Activated CD4-positive, alpha-beta T cell treated with anti-CD3 and anti-CD28 coated beads, Interleukin-2, amount 50 U/mL, for 1 hour (primary cell): Measurements from ENCODE around the gene CACHD1.

Experiments
- DNase-seq: peaks from one replicate; pipeline ENCODE4 v3.0.0-alpha.2; 2020

Gene CACHD1

DNA sequence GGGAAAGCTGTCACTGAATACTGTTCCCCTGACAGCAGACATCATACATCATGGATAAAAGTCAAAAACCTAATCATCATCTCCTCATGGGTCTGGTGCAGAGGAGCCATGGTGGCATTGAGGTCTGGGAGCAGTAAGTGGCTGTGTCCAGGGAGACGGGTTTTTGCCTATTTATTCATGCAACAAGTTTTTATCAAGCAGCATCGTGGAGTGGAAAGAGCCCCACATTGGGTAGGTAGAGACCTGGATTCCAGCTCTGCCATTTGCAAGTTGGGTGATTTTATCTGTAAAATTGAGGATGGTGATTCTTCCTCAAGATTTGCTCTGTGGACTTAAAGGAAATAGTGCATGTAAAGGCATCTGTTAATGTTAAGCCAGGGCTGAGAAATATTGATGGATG is 4.2 kb downstream of the CACHD1 start:
- no peak for DNase-seq

DNA sequence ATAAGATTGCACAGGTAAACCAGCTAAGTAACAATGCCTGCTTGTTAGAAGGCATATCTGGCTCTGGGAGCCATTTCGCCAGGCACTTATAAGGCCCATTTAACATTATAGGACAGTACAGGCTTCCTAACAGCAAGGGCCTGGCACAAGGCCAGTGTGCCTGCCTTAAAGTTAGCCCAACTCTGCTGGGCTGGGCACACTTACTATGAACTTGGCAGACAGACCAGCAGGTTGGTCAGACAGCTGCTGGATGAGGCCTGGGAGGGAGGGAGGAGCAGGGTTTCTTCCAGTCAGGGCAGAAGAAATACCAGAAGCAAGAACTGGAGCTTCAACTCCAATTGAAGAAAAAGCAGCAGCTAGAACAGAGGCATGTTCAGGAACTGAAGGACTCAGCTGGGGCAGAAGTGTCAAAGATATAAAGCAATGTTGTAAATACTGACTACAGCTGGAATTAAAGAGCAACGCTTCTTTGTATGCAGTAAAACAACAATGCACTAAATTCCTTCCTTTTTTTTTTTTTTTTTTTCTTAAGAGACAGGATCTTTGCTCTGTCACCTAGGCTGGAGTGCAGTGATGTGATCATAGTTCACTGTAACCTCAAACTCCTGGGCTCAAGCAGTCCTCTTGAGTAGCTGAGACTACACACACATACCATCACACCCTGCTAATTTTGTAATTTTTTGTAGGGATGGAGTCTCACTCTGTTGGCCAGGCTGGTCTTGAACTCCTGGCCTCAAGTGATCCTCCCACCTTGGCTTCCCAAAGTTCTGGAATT is 4.9 kb downstream of the CACHD1 start:
- DNase-seq, result no peak

DNA sequence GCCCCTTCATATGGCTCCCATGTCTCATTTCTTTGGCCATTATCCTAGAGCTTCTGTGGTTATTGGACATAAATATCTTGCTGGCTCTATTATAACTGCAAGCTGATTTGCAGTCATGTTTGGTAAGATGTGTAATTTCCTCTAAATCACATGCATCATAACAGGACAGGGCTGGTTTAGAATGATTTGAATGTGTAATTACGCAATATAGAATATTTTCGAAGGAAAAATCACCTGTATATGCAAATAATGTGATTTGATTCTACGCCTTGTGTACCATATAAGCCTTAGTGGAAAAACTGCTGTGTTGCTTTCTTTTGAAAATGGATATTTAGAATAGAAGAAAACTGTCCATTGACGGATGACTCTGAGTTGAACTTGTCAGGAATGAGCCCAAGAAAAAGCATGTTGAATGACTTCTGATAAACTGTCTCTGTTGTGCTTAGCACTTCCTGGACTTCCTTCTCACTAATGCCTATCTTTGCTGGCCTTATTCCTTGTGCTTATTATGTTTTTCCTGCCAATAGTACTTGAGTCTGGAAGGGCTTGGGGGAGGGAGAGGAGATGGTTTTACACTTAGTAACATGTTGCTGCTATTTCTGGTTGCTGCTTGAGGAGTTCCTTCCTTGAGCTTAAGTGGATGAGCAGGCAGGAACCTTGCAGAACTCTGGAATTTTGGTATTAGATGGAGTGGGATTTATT is 6.5 kb downstream of the CACHD1 start:
- no peak for DNase-seq

DNA sequence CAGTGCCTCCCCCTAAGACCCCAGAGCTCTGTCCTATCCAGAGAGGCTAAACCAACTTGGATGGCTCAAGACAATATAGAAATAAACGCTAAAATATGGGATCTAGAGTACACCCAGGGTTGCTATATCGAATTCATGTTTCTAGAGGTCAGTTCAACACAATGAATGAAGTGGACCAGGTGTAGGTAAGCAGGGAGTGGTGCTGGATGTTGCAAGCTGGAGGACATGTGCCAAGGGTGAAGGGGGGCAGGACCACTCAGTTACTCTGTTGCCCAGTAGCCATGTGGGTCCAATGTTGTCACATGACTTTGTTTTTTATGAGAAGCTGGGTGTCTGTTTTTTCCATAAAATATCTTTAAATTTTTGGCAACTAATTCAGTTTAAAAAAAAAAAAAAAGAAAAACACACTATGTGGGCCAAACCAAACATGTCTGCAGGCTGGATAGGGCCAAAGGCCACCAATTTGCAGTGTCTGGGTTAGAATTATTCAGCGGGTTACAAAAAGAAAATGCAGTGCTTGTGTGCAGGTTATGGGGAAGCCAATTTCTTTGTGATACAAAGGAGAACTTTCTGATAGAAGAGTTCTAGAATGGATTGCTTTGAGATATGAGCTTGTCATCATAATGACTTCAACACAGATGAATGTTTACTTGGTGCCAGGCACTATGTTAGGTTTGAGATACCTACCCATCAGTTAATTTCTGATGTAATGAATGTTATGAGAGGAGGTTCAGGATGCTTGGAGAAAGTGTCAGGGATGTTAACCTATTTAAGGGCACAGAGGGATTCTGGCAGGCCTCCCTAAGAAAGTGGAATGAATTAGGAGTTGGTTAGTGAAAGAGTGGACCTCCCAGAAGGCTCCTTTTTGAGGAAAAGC is 8.9 kb downstream of the CACHD1 start:
- no peak for DNase-seq

DNA sequence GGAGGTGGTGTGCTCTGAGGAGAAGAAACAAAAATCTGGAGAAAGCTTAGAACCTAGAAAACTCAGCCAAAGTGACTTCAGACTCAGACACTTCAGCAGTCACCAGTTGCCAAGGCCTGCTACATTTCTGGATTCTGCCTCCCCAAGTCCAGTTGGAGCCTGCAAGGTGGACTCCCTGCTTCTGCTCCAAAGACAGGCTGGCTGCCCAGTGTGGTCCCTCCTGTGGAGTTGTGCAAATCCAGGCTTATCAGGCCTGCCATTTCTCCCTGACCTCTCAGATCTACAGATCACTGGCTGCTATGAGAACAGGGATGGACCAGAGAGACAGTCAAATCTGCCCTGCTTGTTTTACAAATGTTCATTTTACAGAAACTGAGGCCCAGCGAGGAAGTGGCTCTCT is 9.9 kb downstream of the CACHD1 start:
- no peak for DNase-seq

DNA sequence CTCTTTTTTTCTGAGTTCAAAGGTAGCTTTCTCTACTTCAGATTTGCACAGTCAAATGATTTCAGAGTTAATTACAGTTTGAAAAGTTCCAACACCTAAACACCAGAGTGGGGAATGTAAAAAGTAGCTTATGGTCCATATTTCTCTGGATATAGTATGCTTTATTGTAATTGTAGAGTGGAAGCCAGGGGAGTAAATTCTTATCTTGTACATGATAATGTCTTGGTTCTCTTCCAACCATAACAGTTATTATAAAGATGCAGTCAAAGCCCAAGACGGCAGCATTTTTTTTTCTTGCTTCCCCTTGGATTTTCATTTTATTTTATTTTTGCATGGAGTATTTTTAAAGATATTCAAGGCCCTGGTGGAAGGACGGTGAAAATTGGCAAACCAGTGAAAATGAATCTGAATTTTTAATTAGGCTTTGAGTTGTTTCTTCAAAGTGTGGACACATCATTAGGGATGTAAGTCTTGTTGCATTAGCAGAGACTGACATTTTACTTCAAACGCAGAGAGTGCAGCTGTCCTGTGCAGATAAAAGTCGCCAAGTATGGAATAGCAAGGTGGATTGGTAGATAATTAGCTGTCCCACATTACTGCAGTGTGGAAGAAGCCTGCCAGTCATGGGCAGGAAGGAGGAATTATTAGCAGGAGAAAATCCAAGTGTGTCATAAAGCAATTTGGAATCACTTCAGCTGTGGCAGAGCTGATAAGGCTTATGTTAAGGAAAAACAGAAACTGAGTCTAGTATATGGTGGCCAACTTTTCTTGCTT is 11.3 kb downstream of the CACHD1 start:
- DNase-seq, result no peak

DNA sequence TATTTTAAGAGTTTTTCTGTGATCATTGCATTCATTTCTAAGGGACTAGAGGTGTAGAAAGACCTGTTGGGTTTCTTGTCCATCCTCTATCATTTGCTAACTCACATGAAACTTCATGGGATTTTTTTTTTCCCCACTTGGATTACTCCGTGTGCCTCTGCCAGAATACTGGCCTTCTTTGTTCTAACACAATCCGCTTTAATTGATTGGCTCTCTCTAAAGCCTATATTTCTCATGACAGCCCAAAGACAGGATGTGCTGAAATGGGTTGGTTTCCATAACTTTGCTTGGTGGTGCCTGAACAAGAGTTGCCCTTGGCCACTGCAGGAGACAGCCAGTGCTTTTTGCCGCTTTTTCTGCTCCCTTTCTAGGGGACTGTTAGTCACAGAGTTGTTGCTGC is 12.2 kb downstream of the CACHD1 start:
- DNase-seq, result no peak

DNA sequence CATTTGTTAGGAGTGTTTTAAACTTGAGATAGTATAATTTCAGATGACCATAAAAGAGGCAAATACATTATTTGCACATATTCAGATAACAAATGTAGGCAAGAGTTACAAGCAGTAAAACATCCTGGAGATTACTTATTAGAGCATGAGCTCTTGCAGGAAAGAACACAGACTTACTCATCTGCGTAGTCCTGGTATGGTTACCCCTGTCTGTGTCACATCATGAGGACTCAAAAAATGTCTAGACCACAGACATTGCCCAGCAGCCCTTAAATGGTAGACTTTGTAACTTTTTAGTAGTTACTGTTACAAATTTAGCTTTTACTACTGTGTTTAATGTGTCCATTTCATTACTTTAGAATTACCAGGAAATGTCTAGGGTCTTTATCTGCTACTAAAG is 12.8 kb downstream of the CACHD1 start:
- DNase-seq, result no peak

DNA sequence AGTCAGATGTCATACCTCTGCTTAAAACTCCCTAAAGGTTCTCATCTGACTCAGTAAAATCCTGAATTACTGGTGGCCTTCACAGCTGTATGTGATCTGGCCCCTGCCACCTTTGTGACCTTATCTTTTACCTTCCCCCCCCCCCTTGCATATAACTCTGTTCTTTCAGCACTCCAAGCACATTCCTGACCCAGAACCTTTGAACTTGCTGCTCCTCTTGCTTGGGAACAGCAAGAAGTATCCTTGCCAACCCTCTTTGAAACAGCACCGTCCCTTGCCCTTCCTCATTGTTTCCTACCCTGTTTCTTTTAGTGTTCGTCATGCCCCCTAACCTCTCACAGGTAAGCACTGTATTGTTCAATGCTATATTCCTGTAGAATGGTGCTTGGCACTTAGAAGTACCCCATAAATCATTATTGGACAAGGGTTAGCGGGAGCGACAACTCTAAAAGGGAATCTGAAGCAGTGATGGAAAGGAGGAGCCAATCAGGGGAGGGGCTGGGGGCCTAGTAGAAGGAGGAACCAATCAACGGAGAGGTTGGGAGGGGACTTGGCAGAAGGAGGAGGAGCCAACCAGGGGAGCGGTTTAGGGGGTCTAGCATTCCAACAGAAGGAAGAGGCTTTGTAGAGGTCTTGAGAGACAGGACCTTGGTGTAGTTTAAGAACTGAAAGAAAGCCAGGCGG is 13.9 kb downstream of the CACHD1 start:
- DNase-seq, result no peak

DNA sequence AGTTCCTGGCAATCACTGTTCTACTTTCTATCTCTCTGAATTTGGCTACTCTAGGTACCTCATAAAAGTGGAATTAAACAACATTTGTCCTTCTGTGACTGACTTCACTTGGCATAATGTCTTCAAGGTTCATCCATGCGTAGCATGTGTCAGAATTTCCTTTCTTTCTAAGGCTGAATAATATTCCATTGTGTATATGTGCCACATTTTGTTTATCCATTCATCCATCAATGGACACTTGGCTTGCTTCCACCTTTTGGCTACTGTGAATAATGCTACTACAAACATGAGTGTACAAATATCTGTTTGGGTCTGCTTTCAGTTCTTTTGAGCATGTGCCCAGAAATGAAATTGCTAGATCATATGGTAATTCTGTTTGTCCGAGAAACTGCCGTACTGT is 14.7 kb downstream of the CACHD1 start:
- no peak for DNase-seq

DNA sequence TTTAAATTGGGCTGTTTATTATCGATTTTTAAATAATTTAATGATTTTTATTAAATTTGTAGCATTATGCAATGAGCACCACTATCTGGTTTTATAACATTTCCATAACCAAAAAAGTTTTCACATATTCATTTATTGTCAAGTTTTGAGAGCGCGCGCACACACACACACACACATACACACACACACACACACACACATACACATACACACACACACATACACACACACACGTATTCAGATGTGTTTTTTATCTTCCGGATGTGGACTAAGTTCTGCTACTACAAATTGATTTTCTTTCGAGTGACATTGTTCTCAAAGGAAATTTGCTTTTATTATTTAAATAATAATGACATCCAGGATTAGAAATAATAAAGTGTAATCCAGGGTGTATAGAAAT is 16.3 kb downstream of the CACHD1 start:
- no peak for DNase-seq

DNA sequence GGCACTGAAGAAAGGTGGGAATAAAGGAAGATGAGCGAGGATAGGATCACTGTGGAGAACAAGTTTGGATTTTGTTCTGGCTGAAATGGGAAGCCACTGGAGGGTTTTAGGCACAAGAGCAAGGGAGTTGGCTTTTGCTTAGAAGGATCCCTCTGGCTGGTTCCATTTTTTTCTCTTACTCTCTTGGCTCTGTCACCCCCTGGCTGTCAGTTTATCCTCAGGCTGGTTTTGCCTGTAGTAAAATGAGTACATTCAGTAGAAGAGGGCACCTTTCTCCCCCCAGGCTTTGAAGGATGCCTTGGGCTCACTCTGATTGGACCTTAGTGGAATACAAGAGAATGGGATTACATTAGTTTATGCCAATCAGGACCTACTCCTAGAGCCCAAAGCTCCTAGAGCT is 17.1 kb downstream of the CACHD1 start:
- DNase-seq, result no peak

DNA sequence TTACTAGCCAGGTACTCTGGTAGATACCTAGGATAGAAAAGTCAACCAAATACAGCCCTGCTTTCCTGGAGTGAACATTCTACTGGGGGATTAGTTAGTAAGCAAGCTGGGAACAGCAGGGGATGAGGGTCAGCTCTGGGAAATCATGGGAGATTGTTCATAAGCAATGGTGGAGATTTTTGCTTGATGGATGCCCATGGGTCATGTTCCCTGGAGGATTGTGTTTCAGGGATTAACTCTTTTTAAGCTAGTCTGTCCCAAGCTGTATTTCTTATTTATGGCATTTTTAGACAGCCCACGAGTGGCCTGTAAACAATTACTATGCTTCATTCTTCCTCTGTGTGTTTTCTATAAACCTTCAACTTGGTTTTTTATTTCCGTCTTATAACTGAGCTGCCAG is 18.9 kb downstream of the CACHD1 start:
- no peak for DNase-seq

DNA sequence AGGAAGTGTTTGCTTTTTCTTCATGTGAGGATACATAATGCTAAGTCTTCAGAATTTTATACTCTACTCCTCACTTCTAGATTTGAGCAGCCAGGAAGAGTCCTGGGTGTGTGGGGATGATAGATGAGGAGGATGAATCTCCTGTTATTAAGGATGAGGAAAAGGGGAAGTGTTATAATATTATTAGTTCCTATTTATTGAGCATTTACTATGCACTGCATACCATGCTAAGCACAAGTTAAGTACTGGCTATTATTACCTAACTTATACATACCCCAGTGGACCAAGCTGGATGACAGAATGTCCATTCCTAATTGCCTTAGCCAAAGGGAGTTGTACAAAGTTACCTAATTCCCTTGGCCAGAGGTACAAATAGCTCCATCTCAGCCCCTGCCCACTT is 19.8 kb downstream of the CACHD1 start:
- no peak for DNase-seq

DNA sequence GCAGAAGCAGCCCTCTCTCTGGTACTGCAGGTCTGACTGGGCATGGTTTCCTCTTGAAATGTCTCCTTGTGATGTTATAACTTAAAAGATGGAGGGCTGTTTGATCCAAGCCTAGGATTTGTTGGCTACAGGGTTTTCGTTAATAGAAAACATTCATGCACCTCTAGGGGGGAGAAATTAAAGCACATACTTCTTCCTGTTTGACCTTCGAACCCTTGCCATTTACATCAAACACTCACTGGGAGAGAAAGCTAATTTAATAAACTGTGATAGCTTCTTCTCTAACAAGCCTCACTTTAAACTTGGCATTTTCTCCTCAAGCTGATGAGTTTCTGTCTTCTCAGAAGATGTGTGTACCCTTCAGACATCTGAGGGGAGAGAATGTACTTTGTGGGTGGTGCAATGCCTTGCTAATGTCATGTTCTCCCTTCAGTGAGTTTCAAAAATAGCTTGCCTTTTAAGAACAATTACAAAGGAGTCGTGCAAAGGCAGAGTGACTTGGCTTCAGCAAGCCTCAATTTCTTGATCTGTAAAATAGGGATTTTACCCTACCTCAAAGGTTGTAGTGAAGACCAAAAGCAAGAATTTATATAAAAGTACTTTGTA is 20.4 kb downstream of the CACHD1 start:
- DNase-seq, result no peak

DNA sequence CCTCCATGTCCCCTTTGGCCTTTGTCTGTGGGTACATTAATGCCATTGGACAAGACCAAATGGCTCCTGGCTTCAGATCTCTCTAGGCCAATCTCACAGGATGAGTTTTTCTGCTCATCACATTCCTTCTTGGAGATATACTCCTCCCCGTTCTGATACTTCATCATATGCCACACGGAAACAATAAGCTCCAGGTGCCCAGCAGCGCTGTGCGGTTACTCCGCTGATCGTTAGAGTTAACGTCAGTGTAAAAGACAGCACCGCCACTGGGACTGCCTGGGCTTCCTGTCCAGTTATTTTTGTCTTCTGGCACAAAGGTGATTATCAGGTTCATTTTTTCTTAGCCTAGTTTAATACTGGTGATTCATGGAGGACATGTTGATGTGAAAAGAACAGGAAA is 22.5 kb downstream of the CACHD1 start:
- DNase-seq, result no peak

DNA sequence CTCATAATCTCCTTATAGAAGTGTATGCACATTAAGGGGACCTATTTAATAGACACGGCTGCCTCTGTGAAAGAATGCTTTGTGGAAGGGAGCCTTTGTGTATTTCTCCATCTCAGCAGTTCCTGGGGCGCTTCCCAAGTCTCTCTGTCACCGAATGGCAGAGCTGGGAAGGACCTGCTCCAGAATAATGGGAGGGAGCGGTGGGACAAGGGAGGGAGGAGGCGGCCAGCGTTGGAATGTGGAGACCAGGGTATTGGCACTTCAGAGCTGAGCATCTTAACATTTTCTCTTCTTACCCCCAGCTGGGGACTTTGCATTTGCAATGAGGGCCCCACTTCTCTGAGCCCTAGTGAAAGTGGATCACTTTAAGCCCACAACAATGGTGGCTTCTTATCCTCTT is 23.9 kb downstream of the CACHD1 start:
- DNase-seq, result no peak

DNA sequence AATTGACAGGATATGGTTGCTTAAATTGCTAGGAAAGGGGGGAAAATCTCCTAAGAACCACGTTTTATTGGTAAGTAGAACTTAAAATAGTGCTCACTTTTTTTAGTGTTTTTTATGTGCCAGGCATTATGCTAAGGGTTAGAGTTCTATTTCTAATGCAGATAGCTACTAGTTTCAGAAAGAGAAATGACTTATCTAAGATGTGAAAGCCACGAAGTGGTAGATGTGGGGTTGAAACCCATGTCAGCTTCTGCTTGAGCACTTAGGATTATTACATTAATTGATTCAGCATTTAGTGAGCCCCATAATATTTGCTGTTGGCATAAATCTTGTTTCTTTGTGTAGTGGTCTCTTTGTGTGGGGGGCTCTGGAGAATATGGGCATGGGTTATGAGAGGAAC is 24.7 kb downstream of the CACHD1 start:
- DNase-seq, result no peak

DNA sequence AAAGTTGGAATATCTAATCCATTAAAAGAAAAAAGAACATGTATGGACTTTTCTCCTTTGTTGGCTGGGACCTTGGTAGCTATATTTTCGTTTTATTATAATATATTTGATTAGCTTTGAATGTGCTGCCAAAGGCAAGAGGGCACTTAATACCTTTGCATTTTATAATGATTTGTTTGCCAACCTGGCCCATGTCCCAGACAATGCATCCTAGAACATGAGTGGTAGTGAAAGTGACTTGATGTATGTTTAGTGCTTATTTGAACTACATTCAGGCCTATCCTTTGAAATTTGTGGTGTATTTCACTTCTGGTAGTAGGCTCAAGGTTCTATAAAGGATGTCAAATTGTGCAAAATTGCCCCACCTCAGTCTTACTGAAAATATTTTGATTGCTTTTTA is 25.9 kb downstream of the CACHD1 start:
- DNase-seq, result no peak

DNA sequence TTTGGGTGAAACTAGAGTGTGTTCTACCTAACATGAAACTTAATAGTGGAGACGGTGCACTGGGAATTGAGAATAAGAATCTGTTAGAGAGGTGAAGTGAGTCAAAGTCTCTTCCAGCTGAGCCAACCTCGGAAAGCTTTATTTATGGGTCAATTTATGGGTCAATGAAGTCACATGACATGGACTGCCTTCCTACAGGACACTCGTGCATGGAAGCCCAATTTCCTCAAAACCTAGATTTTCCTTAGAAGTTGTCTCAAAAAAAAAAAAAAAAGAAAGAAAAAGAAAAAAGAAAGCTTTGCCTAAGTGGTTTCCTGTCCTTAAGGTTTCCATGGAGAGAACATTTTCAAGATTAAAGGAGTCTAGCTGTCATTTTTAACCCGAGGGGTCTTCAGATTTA is 26.7 kb downstream of the CACHD1 start:
- DNase-seq, result no peak

DNA sequence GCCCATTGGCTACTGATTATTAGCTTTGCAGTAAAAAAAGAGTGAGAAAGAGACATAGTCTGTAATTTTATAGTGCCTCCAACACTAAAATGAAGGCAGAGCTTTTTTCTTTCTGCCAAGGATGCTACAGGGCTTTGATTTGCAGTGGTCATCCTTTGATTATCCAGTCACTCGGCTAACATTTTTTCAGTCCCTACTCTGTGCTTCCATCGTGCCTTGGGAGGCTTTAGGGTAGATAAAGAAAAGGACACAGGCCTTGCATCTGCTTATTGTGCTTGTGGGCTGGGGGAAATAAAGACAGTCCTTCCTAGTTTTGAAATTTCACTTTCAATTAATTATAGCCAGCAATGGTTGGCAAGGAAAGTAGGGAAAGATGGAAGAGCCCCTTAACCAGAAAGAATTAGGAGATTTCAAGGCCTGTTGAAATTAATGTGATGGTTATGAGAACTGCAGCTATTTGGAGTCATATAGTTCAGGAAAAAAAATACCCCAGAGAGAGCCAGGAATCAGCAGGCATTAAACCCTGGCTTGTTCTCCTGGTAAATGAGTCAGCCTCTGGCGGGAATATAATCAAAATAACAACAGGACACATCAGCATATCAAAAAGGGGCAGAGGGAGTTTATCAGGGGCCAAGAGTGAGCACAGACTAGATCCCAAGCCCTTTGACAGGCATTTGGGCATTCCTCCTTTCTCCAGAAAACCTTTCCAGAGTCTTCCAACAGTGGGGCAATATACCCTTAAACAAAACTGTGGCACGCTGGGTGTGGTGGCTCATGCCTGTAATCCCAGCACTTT is 27.4 kb downstream of the CACHD1 start:
- DNase-seq, result no peak
